Measurements from ENCODE around the gene ISG20.

DNA sequence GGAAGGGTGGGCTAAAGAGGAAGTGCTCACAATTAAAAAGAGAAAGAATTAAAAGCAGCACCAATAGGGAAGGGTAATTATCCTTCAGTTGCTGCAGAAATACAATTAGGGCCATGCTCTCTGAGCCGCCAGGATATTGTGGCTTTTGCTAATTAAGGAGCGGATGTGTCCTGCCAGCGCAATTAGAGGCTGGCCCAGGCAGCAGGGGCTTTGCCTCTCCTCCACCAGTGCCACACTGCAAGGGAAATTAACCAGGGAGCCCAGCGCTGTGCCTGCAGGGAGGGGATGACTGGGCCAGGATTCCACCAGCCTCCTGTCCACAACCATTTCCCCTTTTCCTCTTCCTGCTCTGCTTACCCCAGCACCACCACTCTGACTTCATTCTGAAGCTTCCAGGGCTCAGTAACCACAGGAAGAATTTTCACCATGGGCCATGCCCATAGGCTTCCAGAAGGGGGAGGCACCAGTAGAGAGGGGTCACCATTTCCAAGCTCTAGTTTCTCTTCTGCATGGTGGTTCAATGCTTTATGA is 28.1 kb upstream of the ISG20 start:
- TF ChIP-seq EZH2 (IDR thresholded peaks at IDR 0.05; ENCODE audit: borderline replicate concordance, low read depth, low read length, poor library complexity, severe bottlenecking), result no peak
- TF ChIP-seq, protein P1, sequence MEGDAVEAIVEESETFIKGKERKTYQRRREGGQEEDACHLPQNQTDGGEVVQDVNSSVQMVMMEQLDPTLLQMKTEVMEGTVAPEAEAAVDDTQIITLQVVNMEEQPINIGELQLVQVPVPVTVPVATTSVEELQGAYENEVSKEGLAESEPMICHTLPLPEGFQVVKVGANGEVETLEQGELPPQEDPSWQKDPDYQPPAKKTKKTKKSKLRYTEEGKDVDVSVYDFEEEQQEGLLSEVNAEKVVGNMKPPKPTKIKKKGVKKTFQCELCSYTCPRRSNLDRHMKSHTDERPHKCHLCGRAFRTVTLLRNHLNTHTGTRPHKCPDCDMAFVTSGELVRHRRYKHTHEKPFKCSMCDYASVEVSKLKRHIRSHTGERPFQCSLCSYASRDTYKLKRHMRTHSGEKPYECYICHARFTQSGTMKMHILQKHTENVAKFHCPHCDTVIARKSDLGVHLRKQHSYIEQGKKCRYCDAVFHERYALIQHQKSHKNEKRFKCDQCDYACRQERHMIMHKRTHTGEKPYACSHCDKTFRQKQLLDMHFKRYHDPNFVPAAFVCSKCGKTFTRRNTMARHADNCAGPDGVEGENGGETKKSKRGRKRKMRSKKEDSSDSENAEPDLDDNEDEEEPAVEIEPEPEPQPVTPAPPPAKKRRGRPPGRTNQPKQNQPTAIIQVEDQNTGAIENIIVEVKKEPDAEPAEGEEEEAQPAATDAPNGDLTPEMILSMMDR (conservative IDR thresholded peaks at IDR 0.05; ENCODE audit: low read depth, low read length), result no peak
